GM19025 (cell line): Measurements from ENCODE around the gene FTH1.
"Not testable (repeated sequence)": the region's sequence is repeated elsewhere in the genome, so short reads cannot be mapped to it uniquely, and the experiment has no call there.

Experiments
- ATAC-seq: cut with Tn5 transposase; IDR thresholded peaks from one replicate; pipeline ENCODE4 v1.9.1; 2021; ENCODE audit warnings: mild to moderate bottlenecking, low read depth, moderate library complexity; ENCODE audit not compliant: unreplicated experiment

FTH1 gene

DNA sequence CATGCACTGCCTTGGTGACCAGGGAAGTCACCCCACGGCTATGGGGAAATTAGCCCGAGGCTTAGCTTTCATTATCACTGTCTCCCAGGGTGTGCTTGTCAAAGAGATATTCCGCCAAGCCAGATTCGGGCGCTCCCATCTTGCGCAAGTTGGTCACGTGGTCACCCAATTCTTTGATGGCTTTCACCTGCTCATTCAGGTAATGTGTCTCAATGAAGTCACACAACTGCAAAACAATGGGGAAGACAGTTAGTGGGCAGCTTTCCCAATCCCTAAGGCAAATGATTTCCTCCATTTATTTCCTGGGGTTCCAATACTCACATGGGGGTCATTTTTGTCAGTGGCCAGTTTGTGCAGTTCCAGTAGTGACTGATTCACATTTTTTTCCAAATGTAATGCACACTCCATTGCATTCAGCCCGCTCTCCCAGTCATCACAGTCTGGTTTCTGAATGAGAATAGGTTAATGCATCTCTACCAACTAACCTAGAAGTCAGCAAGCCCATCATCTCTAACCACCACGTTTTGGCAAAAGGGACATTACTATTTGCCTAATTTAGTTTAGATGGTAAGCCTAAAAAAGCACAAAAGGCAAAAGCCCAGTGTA is 2.7 kb downstream of the FTH1 start:
- ATAC-seq, result not testable (repeated sequence)

DNA sequence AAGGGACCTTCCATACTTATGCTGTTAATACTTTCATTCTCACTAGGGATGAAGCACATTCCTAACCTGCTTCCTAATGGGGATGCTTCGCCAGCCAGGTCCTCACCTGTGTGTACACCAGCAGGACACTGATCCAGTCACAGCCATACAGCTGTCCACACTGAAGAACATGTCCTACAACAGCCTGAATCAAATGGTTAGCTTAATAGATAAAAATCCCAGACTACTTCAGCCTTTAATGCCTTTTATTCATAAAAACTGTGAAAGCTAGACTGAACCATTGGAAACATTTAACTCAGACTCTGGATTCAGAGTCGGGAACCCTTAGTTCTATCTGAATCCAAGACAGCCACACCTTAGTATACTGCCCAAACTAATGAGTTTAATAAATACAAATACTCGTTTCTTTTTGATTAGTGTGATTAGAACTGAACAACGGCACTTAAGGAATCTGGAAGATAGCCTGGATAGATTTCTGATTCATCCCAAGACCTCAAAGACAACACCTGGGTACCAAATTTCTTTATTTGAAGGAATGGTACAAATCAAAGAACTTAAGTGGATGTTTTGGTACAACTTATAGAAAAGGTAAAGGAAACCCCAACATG is 3.3 kb downstream of the FTH1 start:
- ATAC-seq, result no peak

DNA sequence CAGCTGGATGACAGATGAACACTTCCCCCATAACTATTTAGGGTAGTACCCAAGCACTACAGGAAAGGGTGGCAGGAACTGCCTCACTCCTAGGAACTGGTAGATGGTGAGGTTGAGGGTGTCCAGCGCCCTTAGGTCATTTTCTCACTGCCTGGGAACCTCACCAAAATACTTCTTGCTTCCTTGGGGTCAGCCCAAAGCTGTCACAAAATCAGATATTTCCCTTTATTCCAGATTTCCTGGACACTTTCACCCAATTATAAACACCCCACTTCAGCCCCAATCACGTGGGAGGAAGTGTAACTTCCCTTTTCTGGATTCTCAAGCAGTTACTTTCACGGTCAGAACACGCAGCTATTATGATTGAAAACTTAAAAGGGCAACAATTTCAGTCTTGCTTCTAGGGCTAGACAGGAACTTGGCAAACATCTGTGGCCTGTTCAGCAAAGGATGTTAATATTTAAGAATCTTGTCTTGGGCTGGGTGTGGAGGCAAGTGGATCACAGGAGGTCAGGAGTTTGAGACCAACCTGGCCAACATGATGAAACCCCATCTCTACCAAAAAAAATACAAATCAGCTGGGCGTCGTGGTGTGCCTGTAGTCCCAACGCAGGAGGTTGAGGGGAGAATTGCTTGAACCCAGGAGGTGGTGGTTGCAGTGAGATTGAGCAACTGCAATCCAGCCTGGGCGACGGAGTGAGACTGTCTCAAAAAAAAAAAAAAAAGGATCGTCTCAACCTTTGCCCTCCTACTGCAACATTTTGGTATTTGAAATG is 4.0 kb downstream of the FTH1 start:
- no peak for ATAC-seq

DNA sequence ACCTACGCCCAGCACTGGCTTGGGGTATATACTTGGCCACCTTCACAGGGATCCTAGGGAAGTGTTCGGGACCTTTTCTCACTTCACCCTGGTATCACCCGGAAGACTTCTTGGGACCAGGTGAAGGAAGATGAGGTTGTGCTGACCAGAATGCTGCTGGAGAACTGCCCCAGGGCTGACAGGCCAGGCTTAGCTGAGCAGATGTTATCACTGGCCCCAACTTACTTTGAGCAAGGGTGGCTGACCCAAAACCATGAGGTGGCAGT is 4.5 kb downstream of the FTH1 start:
- ATAC-seq, result no peak

DNA sequence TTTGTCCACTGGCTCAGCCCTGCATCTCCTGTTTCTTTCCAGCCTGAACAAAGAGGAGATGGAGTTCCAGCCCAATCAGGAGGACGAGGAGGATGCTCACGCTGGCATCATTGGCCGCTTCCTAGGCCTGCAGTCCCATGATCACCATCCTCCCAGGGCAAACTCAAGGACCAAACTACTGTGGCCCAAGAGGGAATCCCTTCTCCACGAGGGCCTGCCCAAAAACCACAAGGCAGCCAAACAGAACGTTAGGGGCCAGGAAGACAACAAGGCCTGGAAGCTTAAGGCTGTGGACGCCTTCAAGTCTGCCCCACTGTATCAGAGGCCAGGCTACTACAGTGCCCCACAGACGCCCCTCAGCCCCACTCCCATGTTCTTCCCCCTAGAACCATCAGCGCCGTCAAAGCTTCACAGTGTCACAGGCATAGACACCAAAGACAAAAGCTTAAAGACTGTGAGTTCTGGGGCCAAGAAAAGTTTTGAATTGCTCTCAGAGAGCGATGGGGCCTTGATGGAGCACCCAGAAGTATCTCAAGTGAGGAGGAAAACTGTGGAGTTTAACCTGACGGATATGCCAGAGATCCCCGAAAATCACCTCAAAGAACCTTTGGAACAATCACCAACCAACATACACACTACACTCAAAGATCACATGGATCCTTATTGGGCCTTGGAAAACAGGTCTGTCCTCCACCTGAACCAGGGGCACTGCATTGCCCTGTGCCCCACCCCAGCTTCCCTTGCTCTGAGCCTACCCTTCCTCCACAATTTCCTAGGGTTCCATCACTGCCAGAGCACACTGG is 5.0 kb downstream of the FTH1 start:
- no peak for ATAC-seq

DNA sequence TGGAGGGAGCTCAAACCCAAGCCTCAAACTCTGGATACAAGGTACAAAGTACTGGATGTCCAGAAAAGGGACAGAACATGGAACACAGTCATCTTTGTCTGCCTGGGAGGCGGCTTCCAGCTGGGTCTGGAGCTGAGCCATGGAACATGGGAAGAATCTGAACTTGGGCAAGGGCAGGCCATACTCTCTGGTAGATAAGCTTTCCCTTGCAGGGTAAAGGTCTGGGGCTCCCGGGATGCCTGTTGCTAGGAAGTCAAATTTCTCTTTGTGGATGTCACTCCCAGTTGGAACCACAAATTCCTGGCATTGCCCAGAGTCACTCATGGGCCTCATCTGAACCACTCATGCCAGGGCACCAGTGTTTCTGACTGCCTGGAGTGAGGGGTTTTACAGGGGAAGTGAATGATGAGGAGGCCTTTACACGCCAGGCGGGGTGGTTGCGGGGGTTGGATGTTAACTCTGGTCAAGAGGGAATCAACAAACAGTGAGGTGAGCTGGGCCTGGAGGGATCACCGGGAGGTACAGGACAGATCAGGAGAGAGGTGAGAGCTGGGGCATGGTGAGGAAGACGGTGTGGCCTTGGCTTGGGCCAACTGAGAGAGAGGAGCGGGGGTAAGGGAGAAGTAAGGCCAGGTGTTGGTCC is 5.7 kb downstream of the FTH1 start:
- ATAC-seq, result no peak

DNA sequence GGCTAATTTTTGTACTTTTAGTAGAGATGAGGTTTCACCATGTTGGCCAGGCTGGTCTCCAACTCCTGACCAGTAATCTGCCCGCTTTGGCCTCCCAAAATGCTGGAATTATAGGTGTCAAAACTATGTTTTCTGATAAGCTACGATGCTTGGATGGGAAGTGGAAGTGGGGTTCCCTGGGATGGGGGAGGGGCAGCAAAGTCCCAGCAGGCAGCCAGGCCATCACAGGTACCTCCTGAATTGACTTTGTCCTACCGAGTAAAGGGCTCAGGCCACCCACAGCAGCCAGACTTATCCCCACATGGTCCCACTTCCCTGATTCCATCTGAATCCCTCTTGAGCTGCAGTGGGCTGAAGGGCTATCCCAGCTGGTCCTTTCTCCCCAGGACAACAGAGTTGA is 6.9 kb downstream of the FTH1 start:
- no peak for ATAC-seq

DNA sequence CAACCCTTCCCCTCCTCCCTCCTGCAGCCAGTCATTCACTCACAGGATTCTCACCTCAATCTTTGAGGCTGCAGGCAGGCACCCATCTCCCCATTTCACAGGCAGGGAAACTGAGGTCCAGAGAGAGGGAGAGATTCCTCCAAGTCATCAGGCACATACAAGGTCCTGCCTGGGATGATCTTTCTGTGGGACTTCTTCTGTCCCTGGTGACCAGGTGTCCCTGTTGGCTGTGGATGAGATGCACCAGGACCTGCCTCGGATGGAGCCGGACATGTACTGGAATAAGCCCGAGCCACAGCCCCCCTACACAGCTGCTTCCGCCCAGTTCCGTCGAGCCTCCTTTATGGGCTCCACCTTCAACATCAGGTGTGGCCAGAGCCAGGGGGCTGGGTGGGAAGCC is 7.8 kb downstream of the FTH1 start:
- ATAC-seq, result no peak

DNA sequence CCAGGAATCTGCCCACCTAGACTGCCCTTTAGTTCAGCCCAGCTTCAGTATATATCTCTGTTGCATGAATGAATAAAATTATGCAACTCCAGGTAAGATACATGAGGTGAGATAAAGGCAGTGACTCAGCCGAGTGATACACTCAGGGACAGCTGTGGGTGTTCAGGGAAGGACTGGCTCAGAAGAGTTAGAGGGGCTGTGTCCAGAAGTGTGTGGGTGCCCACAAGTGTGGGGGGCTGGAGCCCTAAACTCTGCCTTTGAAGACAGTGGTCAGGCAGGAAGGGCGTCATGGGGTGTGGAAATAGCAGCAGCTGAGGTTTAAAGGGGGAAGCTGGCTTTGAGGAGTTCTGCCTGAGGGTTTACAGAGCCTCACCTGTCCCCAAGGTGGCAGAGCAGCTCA is 8.3 kb downstream of the FTH1 start:
- no peak for ATAC-seq

DNA sequence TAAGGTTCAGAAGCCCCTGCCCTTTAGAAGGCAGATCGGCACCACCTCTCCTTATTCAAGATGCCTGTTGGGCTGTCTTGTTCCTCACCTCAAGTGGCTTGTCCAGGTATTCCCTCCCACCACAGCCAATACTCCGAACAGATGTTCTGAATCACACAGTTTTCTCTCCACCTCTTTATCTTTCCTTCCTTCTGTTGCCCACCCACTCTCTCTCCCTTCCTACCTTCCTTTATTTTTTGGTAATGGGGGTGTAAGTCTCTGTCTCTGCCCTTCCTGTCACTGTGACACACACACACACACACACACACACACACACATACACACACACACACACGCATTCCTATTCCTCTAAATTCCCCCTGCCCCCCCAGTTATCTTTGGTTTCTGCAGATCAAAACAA is 8.8 kb downstream of the FTH1 start:
- no peak for ATAC-seq

DNA sequence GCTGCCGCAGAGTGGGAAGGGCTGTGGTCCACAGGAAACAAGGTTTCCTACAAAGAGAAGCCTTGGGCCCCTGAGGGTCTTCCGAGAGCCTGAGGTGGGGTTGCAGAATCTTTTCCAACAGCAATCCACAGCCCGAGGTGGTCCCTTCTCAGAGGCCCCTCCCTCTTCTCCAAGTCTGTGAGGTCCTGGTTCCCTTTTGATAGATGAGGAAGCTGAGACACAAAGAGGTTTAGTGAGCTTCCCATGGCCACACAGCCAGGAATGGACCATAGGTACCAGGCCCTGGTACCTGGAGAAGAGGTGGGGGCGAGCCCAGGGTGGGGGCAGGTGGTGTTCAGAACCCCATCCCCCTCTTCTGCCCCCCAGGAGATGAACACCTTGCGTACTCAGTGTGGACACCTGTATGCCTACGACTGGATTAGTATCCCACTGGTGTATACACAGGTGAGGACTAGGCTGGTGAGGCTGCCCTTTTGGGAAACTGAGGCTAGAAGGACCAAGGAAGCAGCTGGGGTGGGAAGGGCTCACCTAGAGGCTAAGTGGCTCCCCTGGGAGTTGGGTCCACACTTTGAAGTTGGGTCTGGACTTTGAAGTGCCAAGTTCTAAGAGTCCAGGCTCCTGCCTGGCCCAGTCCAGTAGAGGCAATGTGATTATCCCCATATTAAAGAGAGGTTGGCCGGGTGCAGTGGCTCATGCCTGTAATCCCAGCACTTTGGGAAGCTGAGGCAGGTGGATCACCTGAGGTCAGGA is 10.2 kb downstream of the FTH1 start:
- no peak for ATAC-seq

DNA sequence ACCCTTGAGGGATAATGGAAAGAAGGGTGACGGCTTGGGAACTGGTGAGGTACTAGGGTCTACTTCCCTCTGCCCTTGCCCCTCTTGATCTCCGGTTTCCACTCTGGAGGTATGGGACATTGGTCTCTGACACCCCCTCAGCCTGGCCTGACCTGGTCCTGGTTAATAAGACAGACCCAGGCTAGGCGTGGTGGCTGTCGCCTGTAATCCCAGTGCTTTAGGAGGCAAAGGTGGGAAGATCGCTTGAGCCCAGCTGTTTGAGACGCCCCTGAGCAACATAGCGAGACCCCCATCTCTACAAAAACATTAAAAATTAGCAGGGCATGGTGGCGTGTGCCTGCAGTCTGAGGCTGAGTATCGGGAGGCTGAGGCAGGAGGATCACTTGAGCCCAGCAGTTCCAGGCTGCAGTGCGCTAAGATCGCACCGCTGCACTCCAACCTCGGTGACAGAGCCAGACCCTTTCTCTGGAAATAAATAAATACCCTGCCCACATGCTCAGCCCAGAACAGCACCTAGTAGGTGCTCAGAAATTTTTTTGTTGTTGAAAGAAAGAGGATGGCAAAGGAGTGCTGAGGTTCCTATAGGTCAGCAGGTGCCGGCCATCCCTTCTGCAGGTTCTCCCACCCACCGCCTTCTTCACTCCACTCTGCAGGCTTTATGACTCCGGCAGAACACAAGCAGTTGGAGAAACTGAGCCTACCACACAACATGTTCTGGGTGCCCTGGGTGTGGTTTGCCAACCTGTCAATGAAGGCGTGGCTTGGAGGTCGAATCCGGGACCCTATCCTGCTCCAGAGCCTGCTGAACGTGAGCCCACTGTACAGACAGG is 11.0 kb downstream of the FTH1 start:
- no peak for ATAC-seq

DNA sequence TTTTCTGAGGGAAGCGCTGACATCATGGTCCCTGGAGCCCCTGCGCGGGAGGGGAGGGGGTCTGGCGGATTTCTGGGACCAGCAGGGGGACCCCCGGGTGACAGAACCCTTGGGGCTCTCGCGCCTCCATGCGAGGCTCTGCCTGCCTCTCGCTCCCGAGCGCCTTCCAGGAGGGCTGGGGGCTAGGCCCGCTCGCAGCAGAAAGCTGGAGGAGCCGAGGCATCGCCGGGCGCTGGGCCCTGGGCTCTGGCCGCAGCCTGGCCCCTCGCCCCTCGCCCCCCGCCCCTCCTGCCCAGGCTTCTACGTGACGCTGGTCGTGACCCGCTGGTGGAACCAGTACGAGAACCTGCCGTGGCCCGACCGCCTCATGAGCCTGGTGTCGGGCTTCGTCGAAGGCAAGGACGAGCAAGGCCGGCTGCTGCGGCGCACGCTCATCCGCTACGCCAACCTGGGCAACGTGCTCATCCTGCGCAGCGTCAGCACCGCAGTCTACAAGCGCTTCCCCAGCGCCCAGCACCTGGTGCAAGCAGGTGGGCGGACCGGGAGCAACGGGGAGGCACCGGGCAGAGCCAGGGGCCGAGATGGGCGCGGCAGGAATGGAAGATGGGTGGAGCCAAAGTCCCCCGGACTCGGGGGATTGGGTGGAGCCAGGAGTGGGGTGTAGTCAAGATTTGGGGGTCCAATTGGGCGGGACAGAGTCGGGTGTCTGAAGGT is 11.9 kb downstream of the FTH1 start:
- ATAC-seq, result no peak

DNA sequence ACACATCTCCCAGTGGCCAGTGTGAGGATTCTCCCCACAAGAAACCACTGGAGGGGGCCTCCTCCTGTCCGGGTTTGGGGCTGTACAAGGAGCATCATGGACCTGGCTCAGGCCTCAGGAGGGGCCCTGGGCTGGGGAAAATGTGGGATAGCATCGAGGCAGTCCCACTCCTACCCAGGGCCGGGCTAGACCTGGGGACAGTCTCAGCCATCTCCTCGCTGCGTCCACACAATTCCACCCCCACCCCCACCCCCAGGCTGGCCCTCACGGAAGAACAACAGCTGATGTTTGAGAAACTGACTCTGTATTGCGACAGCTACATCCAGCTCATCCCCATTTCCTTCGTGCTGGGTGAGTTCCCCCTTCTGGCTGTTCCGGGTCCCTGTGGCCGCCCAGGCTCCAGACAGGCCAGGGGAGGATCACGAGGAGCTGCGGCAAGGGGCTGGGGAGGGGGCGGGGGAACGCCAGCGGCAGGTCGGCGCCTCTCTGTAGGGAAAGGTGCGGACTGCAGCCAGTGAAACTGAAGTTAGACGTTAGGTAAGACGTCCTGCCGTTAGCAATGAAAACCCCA is 12.5 kb downstream of the FTH1 start:
- no peak for ATAC-seq

DNA sequence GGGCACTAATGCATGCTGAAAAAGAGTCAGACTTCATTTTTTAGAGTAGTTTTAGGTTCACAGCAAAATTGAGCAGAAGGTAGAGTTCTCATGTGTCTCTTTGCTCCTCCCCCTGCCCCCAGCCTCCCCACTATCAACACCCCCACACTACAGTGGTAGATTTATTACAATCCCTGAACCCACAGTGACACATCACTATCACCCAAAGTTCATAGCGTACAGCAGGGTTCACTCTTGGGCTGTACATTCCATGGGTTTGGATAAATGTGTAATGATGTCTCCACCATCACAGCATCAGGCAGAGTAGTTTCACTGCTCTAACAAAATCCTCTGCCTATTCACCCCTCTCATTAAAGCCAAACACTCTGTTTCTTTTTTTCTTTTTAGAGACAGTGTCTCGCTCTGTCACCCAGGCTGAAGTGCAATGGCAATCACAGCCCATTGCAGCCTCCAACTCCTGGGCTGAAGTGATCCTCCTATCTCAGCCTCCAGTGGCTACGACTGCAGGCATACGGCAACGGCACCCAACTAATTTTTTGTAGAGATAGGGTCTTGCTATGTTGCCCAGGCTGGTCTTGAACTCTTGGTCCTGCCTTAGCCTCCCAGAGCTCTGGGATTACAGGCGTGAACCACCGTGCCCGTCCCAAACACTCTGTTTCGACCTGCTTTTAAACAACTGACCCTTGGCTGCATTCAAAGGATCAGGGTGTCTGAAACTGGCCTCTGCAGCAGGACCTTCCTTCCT is 13.2 kb downstream of the FTH1 start:
- ATAC-seq, result no peak

DNA sequence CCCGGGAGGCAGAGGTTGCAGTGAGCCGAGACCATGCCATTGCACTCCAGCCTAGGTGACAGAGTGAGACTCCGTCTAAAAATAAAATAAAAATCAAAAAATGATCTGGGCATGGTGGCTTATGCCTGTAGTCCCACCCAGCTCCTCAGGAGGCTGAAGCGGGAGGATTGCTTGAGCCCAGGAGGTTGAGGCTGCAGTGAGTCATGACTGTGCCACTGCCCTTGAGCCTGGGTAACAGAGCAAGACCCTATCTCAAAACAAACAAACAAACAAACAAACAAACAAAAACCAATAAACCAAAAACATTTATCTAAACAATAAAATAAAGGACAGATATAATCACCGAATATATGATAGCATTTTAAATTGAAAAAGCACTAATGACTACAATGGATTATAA is 13.8 kb downstream of the FTH1 start:
- not testable (repeated sequence) for ATAC-seq

DNA sequence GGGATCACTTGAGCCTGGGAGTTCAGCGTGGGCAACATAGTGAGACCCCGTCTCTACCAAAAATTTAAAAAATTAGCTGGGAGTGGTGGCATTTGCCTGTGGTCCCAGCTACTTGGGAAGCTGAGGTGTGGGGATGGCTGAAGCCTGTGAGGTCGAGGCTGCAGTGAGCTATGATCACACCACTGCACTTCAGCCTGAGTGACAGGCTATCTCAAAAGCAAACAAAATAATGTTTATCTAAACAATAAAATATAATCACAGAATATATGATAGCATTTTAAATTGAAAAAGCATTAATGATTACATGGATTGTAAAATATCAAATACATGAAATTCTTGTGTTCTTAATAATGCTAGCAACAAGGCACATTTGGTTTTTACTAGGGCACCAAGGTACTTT is 14.6 kb downstream of the FTH1 start:
- no peak for ATAC-seq
